Measurements from ENCODE around the gene ARHGEF4.
A peak's percentile ranks its signal among the peaks of the same experiment; 100 is the strongest.

ARHGEF4 gene

GRCh38 chr2:130831356-130831755 is 5.4 kb upstream of the ARHGEF4 start:
- DNase-seq: peak in 1 of 10 donors; percentile 79
- intact Hi-C loops (cut with DNase I): no loop called here

- intact Hi-C loops (cut with DNase I): no loop called here
- peak in 2 of 10 donors; percentile 51 to 52 for DNase-seq
Observed at GRCh38 chr2:130832296-130832940, 4.3 kb upstream of the ARHGEF4 start.

- intact Hi-C loops (cut with DNase I): no loop called here
- peak in 2 of 10 donors; percentile 60 to 84 for DNase-seq
Observed at GRCh38 chr2:130834091-130834930, 2.4 kb upstream of the ARHGEF4 start.

- intact Hi-C loops (cut with DNase I): no loop called here
- peak in 2 of 10 donors; percentile 42 to 81 for DNase-seq
Observed at GRCh38 chr2:130834931-130835765, 1.6 kb upstream of the ARHGEF4 start.

GRCh38 chr2:130835766-130836015 is 1.0 kb upstream of the ARHGEF4 start:
- DNase-seq: peak in 1 of 10 donors; percentile 48
- intact Hi-C loops (cut with DNase I): loop anchor here (1.0 kb wide), 1 partner anchor 33 kb away; no protein-coding TSS in a partner anchor

- DNase-seq: peak in 2 of 10 donors; percentile 47 to 74
- intact Hi-C loops (cut with DNase I): no loop called here
Observed at GRCh38 chr2:130837175-130837810, 579 bp downstream of the ARHGEF4 start.

GRCh38 chr2:130837811-130838565 is 1.3 kb downstream of the ARHGEF4 start:
- intact Hi-C loops (cut with DNase I): no loop called here
- peak in 2 of 10 donors; percentile 50 to 71 for DNase-seq

GRCh38 chr2:130839011-130839780 is 2.5 kb downstream of the ARHGEF4 start:
- intact Hi-C loops (cut with DNase I): no loop called here
- DNase-seq: peak in 2 of 10 donors; percentile 54 to 67

GRCh38 chr2:130840506-130840905 is 3.8 kb downstream of the ARHGEF4 start:
- peak in 3 of 10 donors; percentile 24 to 75 (median 64) for DNase-seq
- intact Hi-C loops (cut with DNase I): no loop called here

- intact Hi-C loops (cut with DNase I): no loop called here
- peak in 2 of 10 donors; percentile 59 to 65 for DNase-seq
Observed at GRCh38 chr2:130841741-130842365, 5.1 kb downstream of the ARHGEF4 start.

- DNase-seq: peak in 2 of 10 donors; percentile 14 to 61
- intact Hi-C loops (cut with DNase I): no loop called here
Observed at GRCh38 chr2:130842770-130843169, 6.1 kb downstream of the ARHGEF4 start.

GRCh38 chr2:130843321-130843985 is 6.7 kb downstream of the ARHGEF4 start:
- peak in 3 of 10 donors; percentile 31 to 78 (median 67) for DNase-seq
- intact Hi-C loops (cut with DNase I): no loop called here

- intact Hi-C loops (cut with DNase I): no loop called here
Observed at GRCh38 chr2:130844161-130844560, 7.4 kb downstream of the ARHGEF4 start.

GRCh38 chr2:130845505-130846085 is 8.9 kb downstream of the ARHGEF4 start:
- peak in 3 of 10 donors; percentile 33 to 77 (median 66) for DNase-seq
- intact Hi-C loops (cut with DNase I): no loop called here

More at GRCh38 chr2:130844161-130844560, 7.4 kb downstream of the ARHGEF4 start:
- peak in 3 of 10 donors; percentile 41 to 57 (median 52) for DNase-seq

GRCh38 chr2:130846233-130846632 is 9.5 kb downstream of the ARHGEF4 start:
- DNase-seq: peak in 3 of 10 donors; percentile 39 to 81 (median 67)
- intact Hi-C loops (cut with DNase I): no loop called here

GRCh38 chr2:130846686-130847375 is 10.1 kb downstream of the ARHGEF4 start:
- intact Hi-C loops (cut with DNase I): no loop called here
- peak in 4 of 10 donors; percentile 23 to 77 (median 42) for DNase-seq

All from posterior cingulate gyrus (tissue), 11 donors.